ENCODE data around the gene LAD1. TPM values are rescaled to one million over a fixed set of nuclear protein-coding genes. Genes with fewer than 3 reads are reported as not detected.

Gene LAD1
- total and polyA plus RNA-seq, 2 donors, result 12.6 to 14.6 TPM

DNA sequence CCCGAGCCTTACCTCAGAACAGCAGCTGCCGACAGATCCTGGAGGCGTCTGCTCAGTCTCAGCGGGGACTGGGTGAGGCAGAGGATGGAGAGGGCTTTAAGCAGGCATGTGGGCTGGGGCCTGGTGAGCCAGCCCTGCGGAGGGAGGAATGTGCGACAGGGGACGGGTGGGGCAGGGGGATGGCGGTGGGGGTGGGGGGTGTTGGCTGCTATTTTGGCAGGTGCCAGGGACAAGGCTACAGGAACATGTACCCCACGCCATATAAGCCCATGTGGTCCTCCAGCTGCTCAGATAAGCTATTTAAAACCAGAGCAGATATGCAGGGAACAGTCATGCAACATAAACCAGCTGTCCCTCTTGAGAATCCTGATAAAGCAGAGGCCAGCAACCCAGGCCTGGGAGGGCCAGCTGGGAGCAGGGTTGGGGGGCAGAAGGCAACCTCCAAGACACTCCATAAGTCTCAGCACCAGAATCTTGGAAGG, 21.5 kb downstream of the LAD1 start, which contains the start of gene TNNT2:
TSS of gene TNNT2 (minus strand) at position 70 of the 482 bp plus-strand sequence. CDS start 4,426 bp downstream, outside the sequence.
- H3K4me3 ChIP-seq (ENCODE audit: low read depth, low read length), result no peak within 1 kb of the TSS
- H3K4me1 ChIP-seq (ENCODE audit: insufficient read depth), result no peaks in the 10 kb centered on the region
- no peak within 1 kb of the TSS for H3K27ac ChIP-seq (ENCODE audit: low read depth)
- DNase-seq (ENCODE audit: extremely low spot score), result no peak
- WGBS, result 28% methylated on average over 9 of the region's 9 CpGs
- H3K36me3 ChIP-seq (ENCODE audit: insufficient read depth), result no peaks in the 10 kb centered on the region

DNA sequence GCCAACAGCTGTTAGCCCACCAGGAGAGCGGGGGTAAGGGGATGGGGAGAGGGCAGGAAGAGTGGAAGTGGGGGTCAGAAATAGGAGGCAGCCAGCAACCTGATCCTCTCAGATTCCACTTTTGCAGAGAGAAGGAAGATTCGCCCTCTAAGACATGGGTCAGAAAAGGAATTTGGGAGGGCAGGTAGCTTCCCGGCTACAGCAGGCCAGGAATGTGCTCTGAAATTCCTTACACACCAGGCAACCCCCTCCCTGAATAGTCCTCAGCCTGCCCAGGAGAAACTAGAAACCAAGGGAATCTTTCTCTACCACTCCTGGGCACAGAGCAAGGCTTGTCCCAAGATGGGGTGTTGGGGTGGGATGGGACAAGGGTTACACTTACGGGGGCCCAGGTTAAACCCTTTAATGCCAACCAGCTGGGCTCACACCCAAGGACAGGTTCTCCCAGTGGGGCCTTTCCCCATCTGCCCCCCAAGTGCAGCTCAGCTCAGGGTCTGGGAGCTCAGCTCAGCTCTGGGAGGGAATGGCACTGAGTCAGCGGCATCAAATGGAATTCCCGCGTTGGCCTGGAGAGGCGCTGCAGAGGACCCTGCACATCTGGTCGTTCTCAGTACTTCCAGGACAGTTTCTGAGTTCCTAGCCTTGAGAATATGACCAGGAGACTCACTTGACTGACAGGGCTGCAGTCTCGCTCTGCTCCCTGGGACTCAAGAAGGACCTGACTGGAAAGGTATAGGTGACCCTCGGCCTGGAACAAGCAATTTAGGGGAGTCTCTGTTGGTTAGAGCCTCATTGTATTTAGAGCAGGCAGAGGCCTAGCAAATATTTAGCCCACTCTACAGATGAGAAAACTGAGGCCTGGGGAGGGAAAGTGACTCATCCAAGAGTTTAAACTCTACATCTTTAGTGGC, 22.4 kb downstream of the LAD1 start:
- DNase-seq (ENCODE audit: extremely low spot score), result no peak
- H3K27ac ChIP-seq (ENCODE audit: low read depth), result no peak overlapping the region
- 34% methylated on average over 11 of the region's 11 CpGs for WGBS
- no peak overlapping the region for H3K4me3 ChIP-seq (ENCODE audit: low read depth, low read length)
- no peaks in the 10 kb centered on the region for H3K4me1 ChIP-seq (ENCODE audit: insufficient read depth)
- H3K36me3 ChIP-seq (ENCODE audit: insufficient read depth), result no peaks in the 10 kb centered on the region

DNA sequence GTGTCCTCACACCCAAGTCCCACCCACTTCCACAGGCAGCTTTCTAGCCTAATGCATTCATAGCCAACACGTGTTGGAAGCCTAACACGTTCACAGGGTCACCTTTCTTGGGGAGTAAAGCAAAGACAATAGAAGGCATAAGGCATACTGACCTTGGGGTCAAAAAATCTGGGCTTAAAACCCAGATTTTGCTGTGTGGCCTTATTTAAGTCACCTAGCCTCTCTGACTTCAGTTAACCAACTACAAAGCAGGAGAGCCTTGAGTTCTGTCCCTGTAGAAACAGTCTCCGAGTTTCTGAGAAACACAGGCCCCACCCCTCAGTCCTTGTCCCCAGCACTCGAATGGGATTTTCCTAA, 23.0 kb downstream of the LAD1 start:
- WGBS, result 39% methylated on average over 4 of the region's 4 CpGs
- H3K27ac ChIP-seq (ENCODE audit: low read depth), result no peak overlapping the region

DNA sequence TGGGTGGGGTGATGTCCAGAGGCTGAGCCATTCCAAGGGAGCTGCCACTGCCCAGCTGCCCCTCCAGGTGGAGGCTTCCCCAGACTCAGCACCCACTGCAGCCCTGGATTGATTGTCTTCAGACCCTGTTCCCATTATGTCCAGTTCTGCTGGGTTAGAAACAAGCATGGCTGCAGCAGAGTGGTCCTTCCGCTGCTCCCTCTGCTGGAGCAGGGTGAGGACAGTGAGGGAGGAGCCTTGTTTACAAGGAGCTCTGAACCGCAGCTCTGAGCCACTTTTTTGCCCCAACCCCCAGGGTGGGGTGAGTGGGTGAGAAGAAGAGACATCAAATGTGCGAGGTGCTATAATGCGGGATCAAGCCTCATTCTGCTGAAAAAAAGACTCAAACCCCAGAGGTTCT, 24.0 kb downstream of the LAD1 start:
- 56% methylated on average over 4 of the region's 4 CpGs for WGBS
- H3K4me3 ChIP-seq (ENCODE audit: low read depth, low read length), result no peak overlapping the region
- no peaks in the 10 kb centered on the region for H3K36me3 ChIP-seq (ENCODE audit: insufficient read depth)
- no peaks in the 10 kb centered on the region for H3K4me1 ChIP-seq (ENCODE audit: insufficient read depth)
- H3K27ac ChIP-seq (ENCODE audit: low read depth), result no peak overlapping the region
- no peak for DNase-seq (ENCODE audit: extremely low spot score)

More for the DNA sequence above, 23.0 kb downstream of the LAD1 start:
- Histone ChIP-seq H3K36me3 (ENCODE audit: insufficient read depth) (no peaks in the 10 kb centered on the region), H3K4me3 (ENCODE audit: low read depth, low read length) (no peak overlapping the region), H3K4me1 (ENCODE audit: insufficient read depth) (no peaks in the 10 kb centered on the region)
- no peak for DNase-seq (ENCODE audit: extremely low spot score)

DNA sequence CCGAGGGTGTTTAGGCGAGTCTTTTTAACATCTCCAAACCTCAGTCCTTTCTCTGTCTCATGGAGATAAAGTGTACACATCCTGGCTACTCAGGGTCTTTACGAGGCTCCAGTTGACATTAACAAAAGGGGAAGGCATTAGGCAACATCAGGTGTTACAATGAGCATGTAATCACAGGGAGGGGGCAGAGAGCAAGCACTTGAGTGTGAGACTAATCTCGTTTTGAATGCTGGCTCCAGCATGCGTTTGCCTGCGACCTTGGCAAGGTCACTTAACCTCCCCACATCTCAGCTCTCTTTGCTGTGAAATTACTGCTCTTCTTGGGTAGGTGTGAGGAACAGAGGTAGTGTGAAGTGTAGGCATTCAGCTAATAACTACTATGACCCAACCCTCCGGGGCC, 24.8 kb downstream of the LAD1 start:
- Histone ChIP-seq H3K27ac (ENCODE audit: low read depth) (no peak overlapping the region), H3K4me1 (ENCODE audit: insufficient read depth) (no peaks in the 10 kb centered on the region), H3K36me3 (ENCODE audit: insufficient read depth) (no peaks in the 10 kb centered on the region), H3K4me3 (ENCODE audit: low read depth, low read length) (no peak overlapping the region)
- DNase-seq (ENCODE audit: extremely low spot score), result no peak
- 25% methylated on average over 7 of the region's 7 CpGs for WGBS

DNA sequence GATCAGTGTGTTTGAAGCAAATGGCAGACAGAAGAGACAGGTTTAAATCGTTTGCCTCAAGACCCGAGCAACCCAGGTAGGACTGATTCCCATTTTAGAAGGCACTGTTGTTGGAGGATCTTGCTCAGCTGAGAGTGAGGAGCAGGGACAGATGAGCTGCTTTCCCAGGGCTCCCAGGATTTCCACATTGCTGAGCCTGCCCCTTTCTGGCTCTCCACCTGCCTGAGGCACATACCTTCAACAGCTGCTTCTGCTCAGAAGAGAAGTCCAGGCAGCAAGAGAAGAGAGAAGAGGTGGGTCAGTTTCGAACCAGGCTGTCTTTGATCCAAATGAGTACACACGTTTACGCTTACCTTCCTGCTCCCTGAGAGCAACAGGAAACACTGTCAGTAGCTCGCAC, 27.3 kb downstream of the LAD1 start:
- Histone ChIP-seq H3K4me1 (ENCODE audit: insufficient read depth) (no peaks in the 10 kb centered on the region), H3K36me3 (ENCODE audit: insufficient read depth) (no peaks in the 10 kb centered on the region), H3K4me3 (ENCODE audit: low read depth, low read length) (no peak overlapping the region), H3K27ac (ENCODE audit: low read depth) (no peak overlapping the region)
- DNase-seq (ENCODE audit: extremely low spot score), result no peak
- 60% methylated on average over 6 of the region's 6 CpGs for WGBS

DNA sequence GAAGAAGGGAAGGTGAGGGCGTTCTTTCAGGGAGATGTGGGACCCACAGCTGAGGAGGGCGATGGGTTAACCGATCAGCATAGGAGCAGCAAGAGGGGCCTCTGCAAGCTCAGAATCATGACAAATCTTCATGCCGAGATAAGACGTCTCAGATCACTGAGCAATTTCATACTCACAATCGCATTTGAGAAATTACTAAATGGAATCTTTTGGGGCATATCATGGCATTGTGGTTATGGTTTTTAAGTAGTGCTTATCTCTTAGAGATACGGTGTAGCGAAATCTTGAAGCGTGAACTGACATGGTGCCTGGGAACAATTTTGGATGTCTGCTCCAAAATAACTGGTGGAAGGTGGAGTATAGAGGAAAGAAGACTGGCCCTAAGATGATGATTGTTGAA, 27.8 kb downstream of the LAD1 start:
- WGBS, result 66% methylated on average over 9 of the region's 9 CpGs
- Histone ChIP-seq H3K4me1 (ENCODE audit: insufficient read depth) (no peaks in the 10 kb centered on the region), H3K4me3 (ENCODE audit: low read depth, low read length) (no peak overlapping the region), H3K27ac (ENCODE audit: low read depth) (no peak overlapping the region), H3K36me3 (ENCODE audit: insufficient read depth) (no peaks in the 10 kb centered on the region)
- DNase-seq (ENCODE audit: extremely low spot score), result no peak

DNA sequence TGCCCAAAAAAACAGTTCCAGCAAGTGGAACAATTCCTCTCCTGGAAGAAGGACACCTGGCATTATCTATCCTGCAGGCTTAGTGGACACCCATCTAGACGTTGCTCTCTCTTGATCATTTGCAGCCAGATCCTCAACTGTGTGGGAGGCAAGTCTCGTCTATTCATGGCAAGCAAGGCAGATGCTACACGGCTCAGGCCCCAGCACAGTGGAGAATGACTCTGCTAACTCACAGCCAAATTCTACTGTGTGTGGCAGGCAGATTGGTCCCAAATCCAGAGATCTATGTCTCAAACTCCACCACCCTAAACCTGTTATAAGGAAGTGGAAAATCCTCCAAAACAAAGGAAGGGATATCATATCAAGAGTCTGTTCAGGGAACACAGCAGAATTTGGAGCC, 28.6 kb downstream of the LAD1 start:
- H3K4me3 ChIP-seq (ENCODE audit: low read depth, low read length), result no peak overlapping the region
- no peaks in the 10 kb centered on the region for H3K4me1 ChIP-seq (ENCODE audit: insufficient read depth)
- 55% methylated on average over 3 of the region's 3 CpGs for WGBS
- no peaks in the 10 kb centered on the region for H3K36me3 ChIP-seq (ENCODE audit: insufficient read depth)
- no peak for DNase-seq (ENCODE audit: extremely low spot score)
- H3K27ac ChIP-seq (ENCODE audit: low read depth), result no peak overlapping the region

DNA sequence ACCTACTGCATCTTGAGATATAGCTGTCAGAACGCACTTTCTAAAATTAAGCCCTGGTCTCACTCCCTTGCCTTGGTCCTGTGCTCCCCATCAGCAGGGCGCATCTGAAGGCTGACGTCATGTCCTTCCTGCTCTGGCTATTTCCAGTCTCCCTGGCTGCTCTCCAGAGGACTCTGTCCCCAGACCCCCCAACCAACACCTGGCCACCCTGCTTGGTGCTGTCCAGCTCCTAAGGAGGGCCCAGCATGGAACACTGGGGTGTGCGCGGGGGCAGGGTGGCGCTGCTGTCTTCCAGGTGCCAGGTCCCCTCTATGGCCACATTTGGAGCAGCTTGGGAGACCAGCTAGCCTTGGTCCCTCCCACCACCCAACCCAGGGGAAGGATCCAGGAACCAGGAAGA, 29.9 kb downstream of the LAD1 start:
- DNase-seq (ENCODE audit: extremely low spot score), result no peak
- Histone ChIP-seq H3K27ac (ENCODE audit: low read depth) (no peak overlapping the region), H3K4me1 (ENCODE audit: insufficient read depth) (no peaks in the 10 kb centered on the region), H3K36me3 (ENCODE audit: insufficient read depth) (no peaks in the 10 kb centered on the region), H3K4me3 (ENCODE audit: low read depth, low read length) (no peak overlapping the region)
- WGBS, result 75% methylated on average over 6 of the region's 6 CpGs

DNA sequence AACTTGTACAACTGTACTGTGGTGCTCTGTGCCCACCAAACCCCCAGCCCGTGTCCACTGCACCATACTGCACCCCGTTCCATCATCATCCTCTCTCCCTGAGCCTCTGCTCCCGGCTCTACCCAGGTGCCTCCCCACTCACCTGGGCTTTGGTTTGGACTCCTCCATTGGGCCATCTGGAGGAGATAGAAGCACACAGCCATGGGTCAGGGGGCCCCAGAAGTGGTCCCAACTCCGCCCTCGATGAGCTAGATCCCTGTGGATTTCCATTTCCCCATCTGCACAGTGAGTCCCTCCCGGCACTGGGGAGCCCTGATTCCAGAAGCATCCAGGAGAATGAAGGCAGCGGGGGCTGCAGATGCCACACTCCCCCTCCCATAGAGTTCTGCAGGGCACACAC, 32.4 kb downstream of the LAD1 start:
- WGBS, result 81% methylated on average over 7 of the region's 7 CpGs

DNA sequence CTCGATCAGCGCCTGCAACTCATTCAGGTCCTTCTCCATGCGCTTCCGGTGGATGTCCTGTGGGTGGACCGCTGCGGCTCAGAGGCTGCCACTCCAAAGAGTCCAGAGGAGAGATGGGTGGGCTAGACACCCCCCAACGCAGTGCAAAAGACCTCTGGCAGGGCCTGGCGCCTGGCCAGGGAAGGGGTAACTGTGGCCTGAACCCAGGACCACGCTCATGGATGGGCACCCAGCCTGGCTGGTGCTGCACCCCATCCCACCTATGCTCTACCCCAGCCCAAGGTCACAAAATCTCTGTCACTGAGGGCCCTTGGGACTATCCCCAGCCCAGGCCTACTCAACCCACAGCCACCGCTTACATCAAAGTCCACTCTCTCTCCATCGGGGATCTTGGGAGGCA, 33.9 kb downstream of the LAD1 start:
- Histone ChIP-seq H3K4me3 (ENCODE audit: low read depth, low read length) (no peak overlapping the region), H3K27ac (ENCODE audit: low read depth) (no peak overlapping the region), H3K36me3 (ENCODE audit: insufficient read depth) (no peaks in the 10 kb centered on the region), H3K4me1 (ENCODE audit: insufficient read depth) (no peaks in the 10 kb centered on the region)
- WGBS, result 86% methylated on average over 11 of the region's 11 CpGs
- no peak for DNase-seq (ENCODE audit: extremely low spot score)

More for the DNA sequence above, 32.4 kb downstream of the LAD1 start:
- Histone ChIP-seq H3K27ac (ENCODE audit: low read depth) (no peak overlapping the region), H3K36me3 (ENCODE audit: insufficient read depth) (no peaks in the 10 kb centered on the region), H3K4me3 (ENCODE audit: low read depth, low read length) (no peak overlapping the region), H3K4me1 (ENCODE audit: insufficient read depth) (no peaks in the 10 kb centered on the region)
- DNase-seq (ENCODE audit: extremely low spot score), result no peak

DNA sequence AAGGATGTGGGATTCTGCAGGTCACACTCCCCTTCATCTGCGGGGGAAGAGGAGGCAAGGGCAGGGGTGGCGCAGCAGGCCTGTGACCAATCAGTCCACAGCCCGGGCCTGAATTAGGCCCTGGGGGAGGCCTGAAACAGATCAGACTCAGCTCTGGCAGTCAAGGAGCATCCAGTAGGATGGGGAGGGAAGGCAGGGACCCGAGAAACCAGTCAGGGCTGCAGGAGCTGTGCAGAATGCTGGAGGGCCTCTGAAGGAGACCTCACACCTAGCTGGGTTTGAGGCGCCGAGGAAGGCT, 34.4 kb downstream of the LAD1 start:
- H3K27ac ChIP-seq (ENCODE audit: low read depth), result no peak overlapping the region
- no peak overlapping the region for H3K4me3 ChIP-seq (ENCODE audit: low read depth, low read length)
- no peaks in the 10 kb centered on the region for H3K4me1 ChIP-seq (ENCODE audit: insufficient read depth)
- H3K36me3 ChIP-seq (ENCODE audit: insufficient read depth), result no peaks in the 10 kb centered on the region
- 85% methylated on average over 6 of the region's 6 CpGs for WGBS
- no peak for DNase-seq (ENCODE audit: extremely low spot score)

DNA sequence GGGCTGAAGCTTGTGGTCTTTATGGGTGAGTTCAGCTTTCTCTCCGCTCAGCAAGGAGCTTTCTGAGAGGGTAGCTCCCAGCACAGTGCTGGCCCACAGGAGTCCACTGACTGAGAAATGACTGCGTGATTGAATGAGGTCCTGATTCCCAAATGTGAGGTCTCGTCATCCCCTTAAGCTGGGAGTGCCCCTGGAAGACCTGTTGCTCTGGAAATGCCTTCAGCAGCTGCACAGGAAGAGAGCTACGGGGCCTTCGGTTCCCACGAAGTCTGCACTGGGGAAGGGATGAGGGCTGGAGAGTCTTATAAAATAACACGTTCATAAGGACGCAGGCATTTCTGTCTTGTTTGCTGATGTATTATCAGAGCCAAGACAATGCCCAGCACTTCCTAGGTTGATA, 35.7 kb downstream of the LAD1 start:
- no peak overlapping the region for H3K4me3 ChIP-seq (ENCODE audit: low read depth, low read length)

DNA sequence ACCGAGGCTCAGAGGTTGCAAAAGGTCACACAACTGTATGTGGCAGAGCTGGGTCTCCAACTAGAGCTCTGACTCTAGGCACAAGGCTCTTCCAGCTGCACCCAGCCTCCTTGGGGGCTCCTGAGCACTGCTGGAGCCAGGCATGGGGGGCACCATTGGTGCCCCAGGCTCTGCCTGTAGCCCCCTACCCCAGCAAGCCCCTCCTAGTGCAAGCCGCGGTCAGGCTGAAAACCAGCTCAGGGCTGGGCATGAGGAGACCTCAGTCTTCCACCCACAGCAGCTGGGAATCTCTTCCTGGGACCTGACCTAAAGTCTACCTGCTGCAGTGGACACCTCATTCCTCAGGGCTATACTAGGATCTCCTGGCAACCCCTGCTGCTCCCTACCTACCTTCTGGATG, 36.2 kb downstream of the LAD1 start:
- no peak overlapping the region for H3K4me3 ChIP-seq (ENCODE audit: low read depth, low read length)
- 95% methylated on average over 3 of the region's 3 CpGs for WGBS
- no peaks in the 10 kb centered on the region for H3K36me3 ChIP-seq (ENCODE audit: insufficient read depth)
- H3K27ac ChIP-seq (ENCODE audit: low read depth), result no peak overlapping the region
- H3K4me1 ChIP-seq (ENCODE audit: insufficient read depth), result no peaks in the 10 kb centered on the region
- no peak for DNase-seq (ENCODE audit: extremely low spot score)

More for the DNA sequence above, 35.7 kb downstream of the LAD1 start:
- no peaks in the 10 kb centered on the region for H3K4me1 ChIP-seq (ENCODE audit: insufficient read depth)
- no peak for DNase-seq (ENCODE audit: extremely low spot score)
- WGBS, result 67% methylated on average over 8 of the region's 8 CpGs
- no peaks in the 10 kb centered on the region for H3K36me3 ChIP-seq (ENCODE audit: insufficient read depth)
- no peak overlapping the region for H3K27ac ChIP-seq (ENCODE audit: low read depth)

Measured in urinary bladder (tissue), 4 donors.